Prostate gland (tissue), 2 donors: ENCODE data around the gene ZC3HAV1. TPM values are rescaled to one million over a fixed set of nuclear protein-coding genes. Genes with fewer than 3 reads are reported as not detected.
"Not testable (repeated sequence)": the region's sequence is repeated elsewhere in the genome, so short reads cannot be mapped to it uniquely, and the experiment has no call there.

Source experiments
- DNase-seq: peaks from one replicate; pipeline ENCODE4 v3.0.0-alpha.2; 2019; ENCODE audit warnings: low spot score
- H3K27ac ChIP-seq, 2 donors: fragments of 200-600 bp; sonication (generic); 2 replicates each; pipeline ENCODE4 v1.5.1; 2017 to 2019
- H3K27me3 ChIP-seq: fragments of 200-600 bp; sonication (generic); replicated peaks from 2 replicates; pipeline ENCODE4 v1.5.1; 2019; ENCODE audit not compliant: insufficient read depth
- H3K36me3 ChIP-seq, 2 donors: fragments of 200-600 bp; sonication (generic); 1 replicate in 1 of 2; 2 replicates in 1 of 2; pipeline versions ENCODE4 v1.5.1 to v1.8.1; 2017 to 2019
- H3K4me1 ChIP-seq: fragments of 200-600 bp; sonication (generic); replicated peaks from 2 replicates; pipeline ENCODE4 v1.5.1; 2019
- H3K4me3 ChIP-seq, 2 donors: fragments of 200-600 bp; sonication (generic); 2 replicates each; pipeline ENCODE4 v1.5.1; 2017 to 2019
- H3K9me3 ChIP-seq: fragments of 200-600 bp; sonication (generic); 2 replicates; pipeline ENCODE4 v1.5.1; 2017
- CTCF ChIP-seq, 4 experiments: fragments of 200-600 bp in 2 of 4; fragments of 450-650 bp in 2 of 4; sonication (generic) in 2 of 4; IDR thresholded peaks; 1 replicate in 3 of 4; 2 replicates in 1 of 4; pipeline ENCODE4 v1.5.1; 2016 to 2019; ENCODE audit warnings: antibody characterized with exemption in 4 of 4, mild to moderate bottlenecking in 2 of 4, moderate library complexity in 2 of 4
- POLR2A ChIP-seq: fragments of 450-650 bp; IDR thresholded peaks from one replicate; pipeline ENCODE4 v1.6.1; 2016; ENCODE audit warnings: antibody characterized with exemption, mild to moderate bottlenecking
- POLR2AphosphoS5 ChIP-seq: sonication (generic); formaldehyde crosslinking; IDR thresholded peaks from one replicate; pipeline ENCODE4 v1.6.1; 2017; ENCODE audit warnings: antibody characterized with exemption
- WGBS: methylation state at CpG from one replicate; pipeline ENCODE4 v1.1.5; 2018; 5-methylcytosine and 5-hydroxymethylcytosine counted together
- intact Hi-C: fragments of 100-400 bp; cut with DNase I; formaldehyde crosslinking; loops from one replicate; pipeline ENCODE4 v1.14.2; 2022
- total RNA-seq, 2 donors: library from RNA; depleted of rRNA; stranded (reverse); fragments of >200 nt; gene quantifications; one replicate each; pipeline ENCODE4 v1.1.0, GENCODE V29; 2016

Gene ZC3HAV1
- total RNA-seq, 2 donors from 2014 or later, result 41.2 to 47.9 TPM

GRCh38 chr7:139133335-139134139, 24.0 kb upstream of the ZC3HAV1 start:
- Histone ChIP-seq H3K9me3 (no peaks in the 10 kb centered on the region), H3K27me3 (no peaks in the 10 kb centered on the region), H3K4me1 (no peaks in the 10 kb centered on the region), H3K4me3 (peak overlapping the region; percentile 37 to 44), H3K27ac (peak overlapping the region; percentile 58 to 65), H3K36me3 (no peaks in the 10 kb centered on the region)
- DNase-seq, result peak; percentile 74
- intact Hi-C loops, result loop anchor here (5.0 kb wide), 1 partner anchor 99 kb away; the partner anchor contains the start of gene UBN2
- TF ChIP-seq POLR2A, result no peak
- TF ChIP-seq POLR2AphosphoS5, result peak; percentile 89
- 1% methylated on average over 36 of the region's 36 CpGs for WGBS

GRCh38 chr7:139132887-139133286, 23.4 kb upstream of the ZC3HAV1 start:
- no peaks in the 10 kb centered on the region for H3K9me3 ChIP-seq
- intact Hi-C loops, result loop anchor here (5.0 kb wide), 1 partner anchor 99 kb away; the partner anchor contains the start of gene UBN2
- TF ChIP-seq POLR2AphosphoS5 (no peak), POLR2A (no peak), CTCF (IDR thresholded peaks at IDR 0.05) (no peak)
- 42% methylated on average over 6 of the region's 6 CpGs for WGBS
- H3K27ac ChIP-seq, result peak overlapping the region in 1 of 2 donors; percentile 65
- DNase-seq, result no peak
- H3K27me3 ChIP-seq, result no peaks in the 10 kb centered on the region
- H3K36me3 ChIP-seq, result no peaks in the 10 kb centered on the region
- H3K4me1 ChIP-seq, result no peaks in the 10 kb centered on the region
- H3K4me3 ChIP-seq, result peak overlapping the region; percentile 37 to 44

GRCh38 chr7:139131601-139132041, 22.1 kb upstream of the ZC3HAV1 start:
- WGBS, result 87% methylated on average over 2 of the region's 2 CpGs

DNA sequence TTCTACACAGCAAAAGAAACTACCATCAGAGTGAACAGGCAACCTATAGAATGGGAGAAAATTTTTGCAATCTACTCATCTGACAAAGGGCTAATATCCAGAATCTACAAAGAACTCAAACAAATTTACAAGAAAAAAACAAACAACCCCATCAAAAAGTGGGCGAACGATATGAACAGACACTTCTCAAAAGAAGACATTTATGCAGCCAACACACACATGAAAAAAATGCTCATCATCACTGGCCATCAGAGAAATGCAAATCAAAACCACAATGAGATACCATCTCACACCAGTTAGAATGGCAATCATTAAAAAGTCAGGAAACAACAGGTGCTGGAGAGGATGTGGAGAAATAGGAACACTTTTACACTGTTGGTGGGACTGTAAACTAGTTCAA, 20.3 kb upstream of the ZC3HAV1 start:
- not testable (repeated sequence) for H3K9me3 ChIP-seq, H3K27me3 ChIP-seq, H3K27ac ChIP-seq, H3K4me3 ChIP-seq, H3K36me3 ChIP-seq, DNase-seq, H3K4me1 ChIP-seq
- WGBS, result 66% methylated on average over 2 of the region's 2 CpGs
- intact Hi-C loops, result loop anchor here (5.0 kb wide), 1 partner anchor 102 kb away; the partner anchor contains the start of gene UBN2

More at GRCh38 chr7:139131601-139132041, 22.1 kb upstream of the ZC3HAV1 start:
- H3K9me3 ChIP-seq, result no peaks in the 10 kb centered on the region
- TF ChIP-seq POLR2A (no peak), CTCF (IDR thresholded peaks at IDR 0.05) (no peak), POLR2AphosphoS5 (no peak)
- no peak for DNase-seq
- no peak overlapping the region for H3K27ac ChIP-seq
- no peak overlapping the region for H3K4me3 ChIP-seq
- intact Hi-C loops, result loop anchor here (5.0 kb wide), 1 partner anchor 101 kb away; the partner anchor contains the start of gene UBN2
- H3K4me1 ChIP-seq, result no peaks in the 10 kb centered on the region
- no peaks in the 10 kb centered on the region for H3K27me3 ChIP-seq
- no peaks in the 10 kb centered on the region for H3K36me3 ChIP-seq

- H3K4me1 ChIP-seq, result no peaks in the 10 kb centered on the region
- H3K36me3 ChIP-seq, result no peaks in the 10 kb centered on the region
- intact Hi-C loops, result no loop called here
- 88% methylated on average over 4 of the region's 4 CpGs for WGBS
- H3K27me3 ChIP-seq, result no peaks in the 10 kb centered on the region
- H3K27ac ChIP-seq, result no peak overlapping the region
- TF ChIP-seq CTCF (IDR thresholded peaks at IDR 0.05) (no peak), POLR2AphosphoS5 (no peak), POLR2A (no peak)
- no peak overlapping the region for H3K4me3 ChIP-seq
- DNase-seq, result no peak
- no peaks in the 10 kb centered on the region for H3K9me3 ChIP-seq
Measured at GRCh38 chr7:139127648-139128047, 18.1 kb upstream of the ZC3HAV1 start.

DNA sequence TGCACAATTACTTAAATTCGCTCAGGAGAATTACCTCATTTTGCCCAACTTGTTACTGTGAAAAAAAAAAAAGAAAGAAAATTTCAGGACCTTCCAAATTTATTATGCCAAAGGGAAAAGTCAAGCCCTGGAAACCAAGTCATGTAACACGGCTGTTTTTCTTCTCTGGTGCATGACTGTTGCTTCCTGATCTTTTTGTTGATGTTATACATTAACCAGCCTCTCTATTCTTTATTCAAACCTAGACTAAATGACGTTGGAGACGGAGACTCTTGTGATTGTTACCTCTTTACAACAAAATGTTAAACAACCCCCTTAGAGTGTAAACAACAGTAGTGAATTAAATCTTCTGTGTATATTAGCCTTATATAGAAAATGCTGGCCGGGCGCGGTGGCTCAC, 16.1 kb upstream of the ZC3HAV1 start:
- Histone ChIP-seq H3K9me3 (no peaks in the 10 kb centered on the region), H3K27ac (no peak overlapping the region), H3K4me1 (no peaks in the 10 kb centered on the region), H3K27me3 (no peaks in the 10 kb centered on the region), H3K4me3 (no peak overlapping the region), H3K36me3 (no peaks in the 10 kb centered on the region)
- no peak for TF ChIP-seq POLR2AphosphoS5
- 53% methylated on average over 7 of the region's 7 CpGs for WGBS
- no peak for DNase-seq
- intact Hi-C loops, result no loop called here

DNA sequence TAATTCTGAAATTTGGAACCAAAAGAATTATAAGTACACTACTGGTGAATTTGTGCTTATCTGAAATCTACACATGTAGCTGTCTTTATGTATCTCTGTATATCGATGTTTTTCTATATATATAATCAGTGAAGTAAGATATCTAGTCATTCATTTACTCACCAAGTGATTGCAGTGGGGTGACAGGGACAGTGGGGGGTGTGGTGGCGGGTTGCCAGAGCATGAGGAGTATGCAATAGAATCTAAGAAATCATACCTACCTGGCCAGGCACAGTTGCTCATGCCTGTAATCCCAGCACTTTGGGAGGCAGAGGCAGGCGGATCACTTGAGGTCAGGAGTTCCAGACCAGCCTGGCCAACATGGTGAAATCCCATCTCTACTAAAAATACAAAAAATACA, 15.5 kb upstream of the ZC3HAV1 start:
- H3K36me3 ChIP-seq, DNase-seq, H3K9me3 ChIP-seq, intact Hi-C loops, H3K27ac ChIP-seq, H3K27me3 ChIP-seq, H3K4me3 ChIP-seq, H3K4me1 ChIP-seq: not testable (repeated sequence)
- WGBS, result 84% methylated on average over 3 of the region's 3 CpGs
